NCI-H526 treated with DMSO at 0.1 percent for 48 hours (cell line): ENCODE results near the gene ORM1.

Experiments used
- DNase-seq: peaks from one replicate; lab custom pipeline; 2025; lab: John Stamatoyannopoulos, UW

The ORM1 gene

DNA sequence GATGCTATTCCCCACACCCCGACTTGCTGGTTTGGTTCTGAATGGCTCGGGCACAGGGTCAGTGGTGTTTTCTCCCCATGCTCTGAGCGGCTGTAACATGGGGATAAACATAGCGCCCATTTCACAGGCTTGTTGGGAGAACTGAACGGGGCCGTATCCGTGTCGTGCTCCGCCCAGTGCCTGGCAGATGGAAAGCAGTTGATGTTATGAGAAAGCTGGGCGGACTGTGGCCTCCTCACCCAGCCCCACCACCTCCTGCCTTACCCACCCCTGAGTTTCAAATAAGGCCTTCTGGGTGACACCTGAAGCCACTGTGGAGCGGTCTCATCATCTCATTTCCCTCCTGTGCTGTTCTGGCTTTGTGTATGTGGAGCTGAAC is 21.3 kb downstream of the ORM1 start:
- DNase-seq: no peak

DNA sequence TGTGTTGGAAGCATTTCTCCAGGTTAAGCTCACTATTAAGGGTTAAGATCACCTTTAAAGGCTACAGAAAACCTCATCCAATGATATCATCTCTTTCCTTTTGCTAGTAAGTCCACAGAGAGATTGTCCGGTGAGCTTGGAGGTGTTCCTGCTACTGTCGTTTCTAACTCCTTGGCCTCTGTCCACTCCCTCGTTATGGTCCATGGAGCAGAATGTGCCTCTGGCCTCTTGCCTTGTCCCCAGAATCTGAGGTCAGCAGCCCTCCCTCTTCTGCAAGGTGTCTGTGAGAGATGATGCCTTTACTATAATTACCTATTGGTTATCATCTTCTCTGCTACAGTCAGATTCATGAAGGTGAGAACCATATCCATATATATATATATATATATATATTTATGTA is 21.8 kb downstream of the ORM1 start:
- DNase-seq: no peak

DNA sequence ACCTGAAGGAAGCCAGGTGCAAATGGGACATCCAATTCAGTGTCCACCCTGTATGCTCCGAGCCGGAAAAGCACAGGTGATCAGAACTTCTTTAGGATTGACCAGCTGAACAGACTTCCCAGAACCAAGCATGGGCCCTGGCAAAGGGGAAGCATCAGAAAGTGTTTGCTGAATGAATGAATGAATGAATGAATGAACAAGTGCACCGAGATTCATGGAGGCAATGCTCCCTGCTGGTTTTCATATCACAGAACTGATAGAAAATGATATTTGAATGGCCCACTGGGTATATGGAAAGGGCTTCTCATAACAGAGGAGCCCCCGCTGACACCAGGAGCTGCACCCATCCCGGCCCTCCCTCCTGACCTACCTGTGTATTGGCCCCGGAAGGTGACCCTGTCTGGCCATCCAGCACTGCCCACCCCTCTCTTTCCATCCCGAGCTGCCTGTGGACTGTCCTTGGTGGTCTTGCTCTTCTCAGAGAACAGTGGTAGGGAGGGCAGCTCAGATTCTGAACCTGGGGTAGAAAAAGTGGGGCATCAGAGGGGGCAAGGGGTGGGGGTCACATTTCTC is 22.7 kb downstream of the ORM1 start:
- no peak for DNase-seq

DNA sequence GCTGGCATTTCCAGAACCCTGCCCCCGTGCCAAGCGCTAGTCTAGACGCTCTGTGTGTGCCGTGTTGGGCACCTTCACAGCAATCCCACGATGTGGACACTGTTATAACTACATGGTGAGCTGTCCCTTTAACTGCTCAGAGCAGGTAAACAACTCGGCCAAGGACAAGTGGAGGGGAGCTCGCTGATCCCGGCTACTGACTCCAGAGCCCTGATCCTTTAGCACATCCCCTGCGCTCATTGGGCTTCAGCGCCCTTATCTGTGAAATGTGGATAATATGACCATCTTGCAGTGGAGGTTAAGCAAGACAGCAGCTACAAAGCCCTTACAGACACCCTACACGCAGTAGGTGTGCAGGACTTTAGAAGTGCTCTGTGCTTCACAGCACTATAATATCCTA is 23.2 kb downstream of the ORM1 start:
- no peak for DNase-seq

- DNase-seq: no peak
Observed at GRCh38 chr9:114347675-114348074, 24.8 kb downstream of the ORM1 start.

DNA sequence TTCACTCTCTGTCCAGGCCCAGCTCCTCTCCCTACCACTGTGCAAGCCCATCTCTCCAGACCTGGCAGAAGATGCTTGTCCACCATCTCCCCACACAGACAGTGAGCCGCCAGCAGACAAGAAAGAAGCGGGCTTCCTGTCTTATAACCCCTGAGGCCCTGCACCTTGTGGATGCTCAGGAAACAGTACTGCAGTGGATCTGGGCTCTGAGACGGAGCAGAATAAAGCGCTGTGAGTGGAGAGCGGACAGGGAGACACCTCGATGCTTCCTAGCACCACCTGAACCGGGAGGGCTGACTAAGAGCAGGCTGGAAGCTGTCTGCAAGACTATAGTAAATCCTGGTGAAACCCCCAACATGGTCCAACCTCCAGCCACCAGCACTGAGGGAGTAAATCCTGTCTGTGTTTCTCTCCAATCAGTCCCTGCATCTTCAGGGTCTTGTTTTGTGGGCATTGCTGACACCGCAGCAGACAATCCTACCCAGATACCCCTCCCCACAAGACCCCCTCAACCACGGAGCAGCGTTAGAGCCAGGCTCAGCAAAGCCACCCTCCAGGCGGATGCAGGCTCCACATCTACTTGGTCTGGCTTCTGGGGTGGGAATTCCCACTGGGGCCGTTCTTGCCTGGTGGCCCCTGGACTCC is 25.5 kb downstream of the ORM1 start:
- no peak for DNase-seq

GRCh38 chr9:114348906-114349482 is 26.1 kb downstream of the ORM1 start:
- no peak for DNase-seq

GRCh38 chr9:114349713-114350480 is 27.0 kb downstream of the ORM1 start:
- no peak for DNase-seq

GRCh38 chr9:114350636-114351401 is 27.9 kb downstream of the ORM1 start:
- no peak for DNase-seq

GRCh38 chr9:114351932-114352331 is 29.0 kb downstream of the ORM1 start:
- no peak for DNase-seq

DNA sequence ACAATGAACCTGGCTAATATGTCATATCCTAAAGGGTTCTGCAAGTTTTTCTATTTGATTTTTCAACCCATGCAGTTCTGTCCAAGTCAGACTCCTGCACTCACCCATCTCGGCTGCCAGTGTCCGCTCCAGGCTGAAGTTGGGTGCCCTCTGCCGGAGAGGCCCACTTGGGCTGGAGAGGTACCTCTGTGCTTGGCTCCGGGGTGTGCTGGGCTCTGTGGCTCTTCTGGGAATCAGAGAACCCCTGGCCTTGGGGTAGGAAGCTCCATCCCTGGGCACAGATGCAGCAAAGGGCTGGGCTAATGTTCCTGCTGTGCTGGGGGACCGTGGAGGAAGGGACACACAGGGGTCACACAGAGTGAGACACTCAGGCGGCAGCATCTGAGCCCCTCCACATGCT is 32.9 kb downstream of the ORM1 start:
- no peak for DNase-seq

GRCh38 chr9:114356792-114357191 is 33.9 kb downstream of the ORM1 start:
- DNase-seq: no peak

DNA sequence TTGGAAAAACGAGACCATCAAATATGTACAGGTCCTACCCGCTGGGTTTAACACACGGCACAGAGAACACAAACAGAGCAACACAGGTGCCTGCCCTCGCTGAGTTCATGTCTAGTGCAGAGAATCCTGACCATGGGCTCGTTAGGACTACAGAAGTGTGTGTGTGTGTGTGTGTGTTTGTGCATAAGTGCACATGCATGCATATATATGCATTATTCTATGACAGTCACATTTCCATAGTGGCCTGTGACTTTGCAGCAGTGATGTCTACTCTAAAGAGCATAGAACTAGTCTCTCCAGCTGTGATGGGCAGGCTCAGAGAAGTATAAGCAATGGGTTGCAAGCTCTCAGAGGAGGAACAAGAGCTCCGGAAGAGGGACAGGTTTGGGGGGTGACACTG is 34.5 kb downstream of the ORM1 start:
- DNase-seq: no peak

DNA sequence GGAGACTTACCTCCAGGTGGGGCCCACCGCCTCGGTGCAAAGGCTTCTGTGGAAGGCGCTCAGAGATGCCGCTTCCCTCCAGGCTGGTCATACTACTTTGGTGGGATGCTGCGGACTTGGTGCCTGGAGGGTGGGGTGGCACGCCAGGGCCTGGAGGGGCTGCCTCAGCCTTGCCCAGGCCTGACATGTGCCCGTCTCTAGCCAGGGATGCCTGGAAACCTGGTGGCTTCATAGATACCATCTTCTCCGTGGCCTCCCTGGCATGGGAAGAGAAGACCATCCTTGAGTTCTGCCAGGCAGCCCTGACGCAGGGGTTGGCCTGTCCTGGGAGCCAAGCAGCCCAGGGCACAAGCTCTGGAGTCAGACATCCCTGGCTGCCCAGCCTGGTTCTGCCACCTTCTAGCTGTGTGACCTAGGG is 35.0 kb downstream of the ORM1 start:
- DNase-seq: no peak

GRCh38 chr9:114359801-114360200 is 36.9 kb downstream of the ORM1 start:
- no peak for DNase-seq

DNA sequence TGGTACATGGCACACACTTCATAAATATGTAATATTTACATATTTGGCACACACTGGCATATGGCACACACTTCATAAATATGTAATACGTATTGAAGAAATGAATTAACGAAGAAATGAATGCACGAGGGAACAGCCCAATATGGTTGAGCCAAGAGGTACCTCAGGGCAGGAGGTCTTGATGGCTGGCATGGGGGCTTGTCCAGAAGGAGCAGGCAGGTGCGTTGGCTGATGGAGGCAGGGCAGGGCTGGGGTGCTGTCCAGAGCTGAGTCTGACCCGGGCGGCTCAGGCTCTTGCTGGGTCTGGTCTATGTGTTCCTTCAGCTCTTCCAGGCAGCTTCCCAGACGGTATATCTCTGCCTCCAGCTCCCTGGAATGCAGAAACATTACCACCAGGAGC is 38.6 kb downstream of the ORM1 start:
- DNase-seq: no peak

DNA sequence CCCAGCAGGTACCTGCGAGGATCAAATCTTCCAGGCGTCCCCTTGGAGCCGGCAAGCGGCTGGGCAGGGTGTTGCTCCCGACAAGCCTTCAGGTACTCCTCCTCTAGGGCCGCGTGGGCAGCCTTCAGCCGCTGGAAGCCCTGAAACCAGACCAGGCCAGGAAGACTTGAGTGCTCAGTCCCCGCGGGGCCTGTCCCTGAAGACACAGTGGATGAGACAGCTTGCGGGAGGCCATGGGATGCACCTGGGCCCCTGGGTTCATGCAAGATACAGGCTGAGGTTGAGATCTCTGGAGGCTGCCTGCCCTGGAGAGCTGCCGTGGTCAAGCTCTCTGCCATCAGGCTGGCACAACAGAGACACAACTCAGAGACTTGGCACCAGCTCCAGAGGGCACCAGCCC is 39.5 kb downstream of the ORM1 start:
- no peak for DNase-seq

- no peak for DNase-seq
Observed at GRCh38 chr9:114363424-114363823, 40.5 kb downstream of the ORM1 start.

DNA sequence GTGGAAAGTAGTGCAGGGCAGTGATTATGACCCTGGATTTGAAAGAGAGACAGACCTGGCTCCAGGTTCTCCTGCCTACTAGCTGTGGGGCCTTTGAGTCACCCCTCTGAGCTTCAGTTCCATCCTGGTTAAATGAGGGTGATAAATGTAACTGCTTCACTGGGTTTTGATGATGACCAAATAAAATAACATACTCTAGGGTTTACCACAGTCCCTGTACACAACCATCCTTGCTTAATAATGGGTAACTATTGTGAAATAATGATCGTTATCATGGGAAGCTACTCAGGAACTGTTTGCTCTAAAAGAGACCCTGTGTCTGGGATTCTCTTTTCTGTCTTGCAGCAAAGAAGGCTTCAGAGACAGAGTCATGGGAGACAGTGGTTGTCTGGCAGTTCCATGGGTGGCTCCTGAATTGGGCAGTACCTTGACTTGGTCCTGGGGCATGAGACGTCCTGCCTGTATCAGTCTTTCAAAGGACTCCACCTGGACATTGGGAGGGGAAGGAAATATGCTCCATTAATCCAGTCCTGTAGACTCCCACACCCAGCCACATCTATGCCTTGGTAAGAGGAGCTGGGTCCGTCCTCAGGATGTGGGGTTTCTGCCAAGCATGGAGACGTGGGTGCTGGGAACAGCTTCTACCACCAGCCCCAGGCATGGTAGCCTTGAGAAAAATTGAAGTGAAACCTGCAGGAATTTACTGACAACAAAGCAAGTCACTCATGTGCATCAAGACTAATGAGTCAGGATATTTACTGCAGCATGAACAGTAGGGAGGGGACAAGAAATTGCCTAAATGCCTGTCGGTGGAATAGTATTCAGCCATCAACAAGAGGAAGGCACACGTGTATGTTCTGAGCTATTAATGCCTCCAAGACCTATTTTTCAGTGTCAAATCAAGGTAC is 41.5 kb downstream of the ORM1 start:
- no peak for DNase-seq

- DNase-seq: no peak
Observed at GRCh38 chr9:114365194-114365593, 42.3 kb downstream of the ORM1 start.
